Upper lobe of right lung (tissue), 1 donor: ENCODE data around the gene TFIP11. TPM values are rescaled to one million over a fixed set of nuclear protein-coding genes. Genes with fewer than 3 reads are reported as not detected.

Experiments
- ATAC-seq: fragments of 200-7000 bp; cut with Tn5 transposase; one replicate; pipeline ENCODE4 v1.9.1; 2020; ENCODE audit warnings: mild to moderate bottlenecking, moderate library complexity
- DNase-seq: peaks from one replicate; pipeline ENCODE4 v3.0.0-alpha.2; 2020
- H3K27ac ChIP-seq: fragments of 200-600 bp; one replicate; pipeline ENCODE4 v1.8.0; 2022
- H3K27me3 ChIP-seq: fragments of 200-600 bp; one replicate; pipeline ENCODE4 v1.8.0; 2022; ENCODE audit warnings: mild to moderate bottlenecking
- H3K36me3 ChIP-seq: fragments of 200-600 bp; one replicate; pipeline ENCODE4 v1.8.0; 2022
- H3K4me1 ChIP-seq: fragments of 200-600 bp; one replicate; pipeline ENCODE4 v1.8.0; 2022
- H3K4me3 ChIP-seq: fragments of 200-600 bp; one replicate; pipeline ENCODE4 v1.8.0; 2022; ENCODE audit warnings: mild to moderate bottlenecking
- H3K9me3 ChIP-seq: fragments of 200-600 bp; one replicate; pipeline ENCODE4 v1.8.0; 2022
- intact Hi-C: fragments of 100-400 bp; cut with DNase I; formaldehyde crosslinking; loops from one replicate; pipeline ENCODE4 v1.11.0; 2022
- total RNA-seq: library from RNA; stranded (reverse); fragmentation: NEBNext Ultra II Directional; extraction: Animal tissue kit (Norgen Biotek cat#: 25700); gene quantifications from one replicate; pipeline ENCODE4 v1.2.1, GENCODE V29; 2021
- TF ChIP-seq, protein P1 (sequence below): fragments of 200-600 bp; IDR thresholded peaks from one replicate; pipeline ENCODE4 v1.8.0; 2022; ENCODE audit warnings: antibody characterized with exemption
- donor health status: DM: no; HTN: yes; CAD: no; lungs with severe emphysema.

TFIP11 gene
- total RNA-seq, 1 donor from 2014 or later = 33.1 TPM

DNA sequence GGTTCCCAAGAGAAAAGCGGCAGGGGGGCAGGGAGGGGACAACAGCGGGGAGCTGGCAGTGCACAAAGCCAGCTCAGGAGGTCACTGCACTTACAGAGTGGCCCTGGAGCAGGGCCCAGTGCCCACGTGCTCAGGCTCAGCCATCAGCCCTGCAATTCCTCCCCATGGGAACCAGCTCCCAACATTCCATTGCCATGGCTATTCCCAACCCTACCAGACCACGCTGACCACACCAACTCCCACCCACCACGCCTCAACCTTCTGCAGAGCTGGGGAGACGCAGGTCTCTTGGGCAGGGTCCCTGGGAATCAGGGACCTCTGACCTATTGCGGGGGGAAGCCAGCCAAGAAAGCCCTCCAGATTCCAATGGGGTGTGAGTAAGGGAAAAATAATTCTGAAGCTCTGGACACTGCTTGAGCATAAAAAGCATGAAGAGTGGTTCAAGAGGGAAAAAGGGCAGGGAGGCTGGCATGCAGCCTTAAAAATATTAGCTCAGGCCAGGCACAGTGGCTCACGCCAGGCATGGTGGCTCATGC lies 38.3 kb upstream of the TFIP11 start:
- peak; percentile 86 for DNase-seq
- ATAC-seq = peak; percentile 81
- peaks cover 5% of the 10 kb centered on the region for H3K36me3 ChIP-seq
- peaks cover 7% of the 10 kb centered on the region for H3K4me1 ChIP-seq
- H3K27me3 ChIP-seq = no peaks in the 10 kb centered on the region
- H3K4me3 ChIP-seq = no peak overlapping the region
- no peaks in the 10 kb centered on the region for H3K9me3 ChIP-seq
- intact Hi-C loops = no loop called here
- TF ChIP-seq, protein P1, sequence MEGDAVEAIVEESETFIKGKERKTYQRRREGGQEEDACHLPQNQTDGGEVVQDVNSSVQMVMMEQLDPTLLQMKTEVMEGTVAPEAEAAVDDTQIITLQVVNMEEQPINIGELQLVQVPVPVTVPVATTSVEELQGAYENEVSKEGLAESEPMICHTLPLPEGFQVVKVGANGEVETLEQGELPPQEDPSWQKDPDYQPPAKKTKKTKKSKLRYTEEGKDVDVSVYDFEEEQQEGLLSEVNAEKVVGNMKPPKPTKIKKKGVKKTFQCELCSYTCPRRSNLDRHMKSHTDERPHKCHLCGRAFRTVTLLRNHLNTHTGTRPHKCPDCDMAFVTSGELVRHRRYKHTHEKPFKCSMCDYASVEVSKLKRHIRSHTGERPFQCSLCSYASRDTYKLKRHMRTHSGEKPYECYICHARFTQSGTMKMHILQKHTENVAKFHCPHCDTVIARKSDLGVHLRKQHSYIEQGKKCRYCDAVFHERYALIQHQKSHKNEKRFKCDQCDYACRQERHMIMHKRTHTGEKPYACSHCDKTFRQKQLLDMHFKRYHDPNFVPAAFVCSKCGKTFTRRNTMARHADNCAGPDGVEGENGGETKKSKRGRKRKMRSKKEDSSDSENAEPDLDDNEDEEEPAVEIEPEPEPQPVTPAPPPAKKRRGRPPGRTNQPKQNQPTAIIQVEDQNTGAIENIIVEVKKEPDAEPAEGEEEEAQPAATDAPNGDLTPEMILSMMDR = no peak
- H3K27ac ChIP-seq = peak overlapping the region; percentile 60

DNA sequence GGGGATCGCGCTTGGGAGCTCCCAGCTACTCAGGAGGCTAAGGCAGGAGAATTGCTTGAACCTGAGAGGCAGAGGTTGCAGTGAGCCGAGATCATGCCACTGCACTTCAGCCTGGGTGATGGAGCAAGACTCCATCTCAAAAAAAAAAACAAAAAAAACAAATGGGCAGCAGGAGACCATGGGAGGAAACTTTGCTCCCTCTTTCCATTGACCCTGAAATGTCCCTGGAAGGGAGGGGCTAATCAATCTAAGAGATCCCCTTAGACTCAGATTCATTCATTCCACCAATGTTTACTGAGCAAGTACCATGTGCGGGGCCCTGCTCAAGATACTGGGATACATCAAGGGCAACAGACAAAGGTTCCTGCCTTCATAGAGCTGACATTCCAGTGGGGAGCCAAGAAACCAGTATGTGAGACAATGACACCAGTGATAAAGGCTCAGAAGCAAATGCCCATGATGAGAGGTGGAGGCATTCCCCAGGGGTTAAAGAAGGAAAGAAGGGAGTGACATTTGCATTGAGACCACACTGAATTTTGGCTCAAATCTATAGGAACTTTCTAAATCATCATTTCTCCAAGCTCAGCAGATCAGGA lies 37.7 kb upstream of the TFIP11 start:
- Histone ChIP-seq H3K36me3 (peaks cover 5% of the 10 kb centered on the region), H3K4me3 (no peak overlapping the region), H3K27ac (peak overlapping the region; percentile 24), H3K4me1 (peaks cover 7% of the 10 kb centered on the region), H3K9me3 (no peaks in the 10 kb centered on the region), H3K27me3 (no peaks in the 10 kb centered on the region)
- ATAC-seq (no peak), DNase-seq (no peak)
- intact Hi-C loops = no loop called here
- TF ChIP-seq, protein P1 = no peak

DNA sequence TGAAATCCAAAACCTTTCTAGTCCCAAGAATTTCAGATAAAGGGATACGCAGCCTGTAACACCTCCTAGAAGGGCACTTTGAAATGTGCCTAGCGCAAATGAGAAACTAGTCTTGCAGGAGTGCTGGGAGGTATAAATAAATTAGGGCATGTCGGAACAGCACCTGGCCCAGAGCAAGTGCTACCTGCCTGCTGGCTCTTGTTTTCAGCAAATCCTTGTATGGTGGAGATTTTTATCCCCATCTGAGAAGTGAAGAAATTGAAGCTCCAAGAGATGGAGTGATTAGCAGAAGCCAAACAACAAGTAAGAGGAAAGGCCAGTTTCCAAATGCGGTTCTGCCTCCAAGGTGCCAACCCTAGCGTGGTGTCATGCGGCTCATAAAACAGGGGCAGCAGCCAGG lies 36.7 kb upstream of the TFIP11 start:
- no peaks in the 10 kb centered on the region for H3K9me3 ChIP-seq
- no peak overlapping the region for H3K27ac ChIP-seq
- intact Hi-C loops = no loop called here
- H3K36me3 ChIP-seq = peaks cover 5% of the 10 kb centered on the region
- H3K27me3 ChIP-seq = no peaks in the 10 kb centered on the region
- ATAC-seq (no peak), DNase-seq (no peak)
- TF ChIP-seq, protein P1 = no peak
- no peak overlapping the region for H3K4me3 ChIP-seq
- peaks cover 7% of the 10 kb centered on the region for H3K4me1 ChIP-seq

DNA sequence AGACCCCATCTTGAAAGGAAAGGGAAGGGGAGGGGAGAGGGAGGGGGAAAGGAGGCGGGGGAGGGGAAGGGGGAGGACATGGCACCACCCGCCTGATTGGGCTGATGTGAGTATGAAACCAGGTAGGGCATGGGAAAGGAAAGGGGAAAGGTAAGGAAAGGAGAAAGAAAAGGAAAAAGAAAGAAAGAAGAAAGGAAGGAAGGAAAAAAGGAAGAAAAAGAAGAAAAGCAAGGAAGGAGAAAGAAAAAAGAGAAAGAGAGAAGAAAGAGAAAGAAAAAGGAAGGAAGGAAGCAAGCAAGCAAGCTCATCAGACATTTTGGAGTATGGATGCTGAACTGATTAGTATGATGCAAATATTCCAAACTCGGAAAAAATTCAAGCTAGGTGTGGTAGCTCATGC lies 36.0 kb upstream of the TFIP11 start:
- Histone ChIP-seq H3K36me3 (peaks cover 5% of the 10 kb centered on the region), H3K9me3 (no peaks in the 10 kb centered on the region), H3K4me1 (peaks cover 7% of the 10 kb centered on the region), H3K27me3 (no peaks in the 10 kb centered on the region), H3K4me3 (no peak overlapping the region), H3K27ac (no peak overlapping the region)
- ATAC-seq (no peak), DNase-seq (no peak)
- intact Hi-C loops = no loop called here
- TF ChIP-seq, protein P1 = no peak

DNA sequence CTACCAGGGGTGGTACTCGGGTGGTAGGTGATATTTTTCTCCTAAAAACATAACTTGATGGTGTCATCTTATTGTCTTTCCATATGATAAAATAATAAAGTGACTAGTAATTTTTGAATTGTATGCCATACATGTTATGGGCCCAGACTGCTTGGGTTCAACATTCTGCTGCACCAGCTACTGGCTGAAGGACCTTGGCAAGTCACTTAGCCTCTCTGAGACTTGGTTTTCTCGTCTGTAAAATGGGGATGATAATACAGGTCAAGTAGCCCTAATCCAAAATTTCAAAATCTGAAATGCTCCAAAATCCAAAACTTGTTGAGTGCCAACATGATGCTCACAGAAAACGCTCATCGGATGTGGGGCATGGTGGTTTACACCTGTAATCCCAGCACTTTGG lies 35.6 kb upstream of the TFIP11 start:
- Histone ChIP-seq H3K27ac (no peak overlapping the region), H3K27me3 (no peaks in the 10 kb centered on the region), H3K36me3 (peaks cover 5% of the 10 kb centered on the region), H3K4me1 (peaks cover 7% of the 10 kb centered on the region), H3K9me3 (no peaks in the 10 kb centered on the region), H3K4me3 (no peak overlapping the region)
- intact Hi-C loops = no loop called here
- TF ChIP-seq, protein P1 = no peak
- DNase-seq (no peak), ATAC-seq (no peak)
